Fibroblast of pulmonary artery (primary cell): ENCODE results near the gene CLRN3.

Experiments
- DNase-seq: peaks from one replicate; pipeline ENCODE4 v3.0.0-alpha.2; 2010; ENCODE audit warnings: low read depth
- H3K4me3 ChIP-seq: replicated peaks from 2 replicates; pipeline ENCODE4 v1.5.1; 2011; ENCODE audit warnings: low read depth, mild to moderate bottlenecking, control low read depth, low read length, moderate library complexity
- CTCF ChIP-seq: IDR thresholded peaks from 2 replicates; pipeline ENCODE4 v1.5.1; 2011; ENCODE audit warnings: mild to moderate bottlenecking, control low read depth, low read length, inconsistent platforms; ENCODE audit errors: missing control alignments

CLRN3 gene

GRCh38 chr10:127899766-127900387, 7.1 kb upstream of the CLRN3 start:
- DNase-seq, result peak; percentile 36
- TF ChIP-seq CTCF, result no peak
- no peak overlapping the region for H3K4me3 ChIP-seq

GRCh38 chr10:127897177-127897576, 4.4 kb upstream of the CLRN3 start:
- H3K4me3 ChIP-seq, result no peak overlapping the region
- DNase-seq, result no peak
- no peak for TF ChIP-seq CTCF

- no peak for DNase-seq
- TF ChIP-seq CTCF, result no peak
- no peak overlapping the region for H3K4me3 ChIP-seq
These were observed 3.8 kb upstream of the CLRN3 start for GRCh38 chr10:127896590-127896989.

- TF ChIP-seq CTCF, result no peak
- H3K4me3 ChIP-seq, result no peak overlapping the region
- DNase-seq, result no peak
These were observed 1.4 kb upstream of the CLRN3 start for GRCh38 chr10:127894146-127894545.

GRCh38 chr10:127890832-127891334, 1.9 kb downstream of the CLRN3 start:
- H3K4me3 ChIP-seq, result no peak overlapping the region
- DNase-seq, result no peak
- TF ChIP-seq CTCF, result no peak

GRCh38 chr10:127890216-127890615, 2.5 kb downstream of the CLRN3 start:
- TF ChIP-seq CTCF, result no peak
- H3K4me3 ChIP-seq, result no peak overlapping the region
- DNase-seq, result no peak

- peak; percentile 72 for DNase-seq
- no peak for TF ChIP-seq CTCF
- H3K4me3 ChIP-seq, result no peak overlapping the region
These were observed 3.0 kb downstream of the CLRN3 start for GRCh38 chr10:127889605-127890195.
